Midbrain (tissue), 1 donor: Measurements from ENCODE around the gene FGG.

Experiments used
- DNase-seq: peaks from one replicate; lab custom pipeline; 2025; lab: John Stamatoyannopoulos, UW

Gene FGG

DNA sequence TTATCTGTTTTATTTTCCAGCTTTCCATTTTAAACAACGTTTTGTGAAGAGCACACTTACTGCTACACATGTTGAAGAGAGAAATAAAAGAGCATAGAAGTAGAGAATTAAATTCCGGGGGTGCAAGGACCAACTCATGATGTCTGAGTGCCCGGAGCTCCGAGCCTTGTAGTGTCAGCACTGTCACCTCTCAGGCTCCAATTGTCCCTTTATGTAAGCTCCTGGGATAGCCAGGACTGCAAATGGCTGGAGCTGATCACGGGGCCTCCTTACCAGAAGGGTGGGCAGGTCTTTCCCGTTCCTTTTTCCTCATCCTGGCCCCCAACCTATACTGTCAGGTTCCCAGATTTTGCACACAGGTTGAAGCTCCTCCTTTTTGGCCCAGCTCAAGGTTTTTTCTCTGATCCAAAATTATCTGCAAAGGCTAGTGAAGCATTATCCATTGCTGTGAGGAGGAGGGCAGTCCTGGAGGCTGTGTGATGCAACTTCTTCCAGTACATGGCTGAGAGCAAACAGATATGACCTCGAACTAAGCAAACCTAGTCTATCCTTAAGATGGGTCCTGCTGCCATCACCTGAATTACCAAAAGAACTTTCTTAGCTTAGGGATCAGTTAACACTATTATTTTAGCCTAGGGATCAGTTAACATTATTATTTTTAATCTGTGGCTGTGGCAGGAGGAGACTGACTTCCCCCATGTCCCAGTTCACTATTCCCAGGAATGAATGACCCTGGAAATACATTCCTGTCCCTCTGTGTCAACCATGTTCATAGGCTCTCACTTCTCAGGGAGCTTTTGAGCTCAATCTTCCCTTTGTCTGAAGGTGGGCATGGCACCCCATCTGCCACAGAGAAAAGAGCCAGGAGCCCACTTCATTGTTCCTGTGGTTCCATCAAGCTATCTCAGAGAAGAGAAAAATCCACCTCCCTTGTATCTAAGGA is at the start of gene FGG:
TSS of gene FGG (minus strand) at position 185 of the 943 bp plus-strand sequence. CDS start at position 138, 47 bp downstream.
- no peak for DNase-seq

DNA sequence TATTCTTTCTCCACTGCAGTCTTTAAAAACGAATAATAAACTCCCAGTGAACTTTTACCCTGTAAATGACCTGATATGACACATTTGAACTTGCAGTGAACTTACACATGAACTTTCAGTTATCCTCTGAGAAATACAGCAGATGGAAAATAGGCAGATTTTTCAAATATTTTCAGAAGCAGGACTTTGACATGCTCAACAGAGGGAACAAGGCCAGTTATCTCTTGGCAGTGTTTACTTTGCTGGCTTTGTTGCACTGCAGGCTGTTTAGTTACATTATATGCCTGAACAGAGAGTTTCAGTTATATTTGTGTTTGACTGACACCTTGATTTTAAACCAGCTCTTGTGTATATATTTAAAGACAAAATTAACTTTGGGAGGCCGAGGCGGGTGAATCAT is 47.6 kb upstream of the FGG start:
- DNase-seq = no peak

DNA sequence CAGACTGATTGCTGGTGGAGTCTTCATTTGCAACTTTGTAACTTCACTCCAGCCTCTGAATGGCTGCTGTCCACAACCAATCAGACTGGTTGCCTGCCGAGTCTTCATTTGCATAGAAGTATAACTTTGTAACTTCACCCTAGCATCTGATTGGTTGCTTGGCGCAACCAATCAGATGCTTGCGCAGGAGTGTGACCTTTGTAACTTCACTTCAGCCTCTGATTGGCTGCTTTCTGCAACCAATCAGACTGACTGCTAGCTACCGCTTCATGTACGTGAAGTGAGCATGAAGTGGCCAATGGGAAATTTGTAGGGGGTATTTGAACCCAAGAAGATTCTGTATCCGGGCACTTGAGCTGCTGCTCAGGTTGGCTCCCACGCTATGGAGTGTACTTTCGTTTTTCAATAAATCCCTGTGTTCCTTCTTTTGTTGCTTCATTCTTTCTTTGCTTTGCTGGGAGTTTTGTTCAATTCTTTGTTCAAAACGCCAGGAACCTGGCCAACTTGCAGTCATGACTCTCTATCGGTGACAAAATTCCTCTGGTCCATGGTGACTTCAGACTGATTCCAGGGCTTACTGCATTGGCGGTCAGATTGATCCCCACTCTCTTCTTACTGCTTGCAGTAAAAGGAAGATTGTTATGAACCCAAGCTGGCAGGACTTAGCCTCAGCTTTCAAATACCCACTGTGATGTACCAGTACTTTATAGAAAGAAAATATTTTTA is 46.4 kb upstream of the FGG start:
- DNase-seq = no peak

DNA sequence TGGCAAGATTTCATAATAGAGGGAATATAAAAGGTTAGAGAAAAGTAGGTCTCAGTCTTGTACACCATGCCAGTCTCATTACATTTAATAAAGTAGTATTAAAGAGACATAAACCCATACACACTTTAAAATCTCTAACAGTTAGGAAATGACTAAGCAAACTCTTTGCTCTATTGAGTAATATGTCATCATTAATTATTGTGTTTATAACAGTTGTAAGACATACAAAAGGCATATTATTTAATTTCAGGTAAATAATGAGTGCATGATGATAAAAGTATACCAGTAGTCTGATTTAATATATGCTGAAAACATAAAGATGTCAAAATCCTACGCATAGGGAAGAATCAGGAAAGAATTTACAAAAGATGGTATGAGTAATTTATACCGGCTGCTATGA is 31.0 kb upstream of the FGG start:
- no peak for DNase-seq

DNA sequence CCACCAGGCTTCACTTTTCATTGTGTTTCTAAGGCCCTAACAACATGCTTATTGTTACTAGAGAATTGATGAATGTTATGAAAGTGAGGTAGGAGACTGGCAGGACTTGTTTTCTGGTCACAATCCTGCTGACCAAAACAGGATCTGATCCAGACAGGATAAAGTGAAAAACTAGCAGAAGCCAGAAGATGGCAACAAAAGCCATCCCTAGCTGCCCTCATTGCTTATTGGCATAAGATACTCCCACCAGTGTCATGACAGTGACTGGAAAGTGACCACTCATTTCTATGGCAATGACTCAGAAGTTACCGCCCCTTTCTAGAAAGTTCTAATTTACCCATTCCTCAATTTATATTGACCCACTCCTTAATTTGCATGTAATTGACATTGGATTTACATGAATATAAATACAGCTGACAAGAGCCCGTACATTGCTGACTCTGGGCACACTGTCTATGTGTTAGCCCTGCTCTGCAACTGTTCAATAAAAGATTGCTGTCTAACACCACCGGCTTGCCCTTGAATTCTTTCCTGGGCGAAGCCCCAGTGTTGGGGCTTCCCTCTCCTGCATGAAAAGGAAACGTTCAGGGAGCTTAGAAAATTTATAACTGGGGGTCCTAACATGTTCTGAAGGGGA is 30.0 kb upstream of the FGG start:
- DNase-seq = no peak

DNA sequence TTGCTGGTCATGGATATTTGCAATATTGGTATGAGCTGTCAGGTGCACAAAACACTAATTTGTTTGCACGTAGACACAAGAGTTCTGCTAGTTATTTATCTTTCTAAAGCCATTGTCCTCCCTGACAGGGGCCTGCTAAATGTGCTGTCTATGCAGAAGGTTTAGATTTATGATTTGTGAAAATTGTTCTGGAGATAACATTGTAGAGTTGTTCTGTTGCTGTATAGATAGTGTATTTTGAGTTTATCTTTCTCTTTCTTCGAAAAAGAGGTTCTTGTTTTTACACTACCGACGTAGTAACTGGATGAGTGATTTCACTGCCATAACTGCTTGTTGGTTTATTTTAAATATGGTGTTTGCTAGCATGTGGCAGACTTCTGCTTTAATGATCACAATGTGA is 28.5 kb upstream of the FGG start:
- DNase-seq = no peak

DNA sequence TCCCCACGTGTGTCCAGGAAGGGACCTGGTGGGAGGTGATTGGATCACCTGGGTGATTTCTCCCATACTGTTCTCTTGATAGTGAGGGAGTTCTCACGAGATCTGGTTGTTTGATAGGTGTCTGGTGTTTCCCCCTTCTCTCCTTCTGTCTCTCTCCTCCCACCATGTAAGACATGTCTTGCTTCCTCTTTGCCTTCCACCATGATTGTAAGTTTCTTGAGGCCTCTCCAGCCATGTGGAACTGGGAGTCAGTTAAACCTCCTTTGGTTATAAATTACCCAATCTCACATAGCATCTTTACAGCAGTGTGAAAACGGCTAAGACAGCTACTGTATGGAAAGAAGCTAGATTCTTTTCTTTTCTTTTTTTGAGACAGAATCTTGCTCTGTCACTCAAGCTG is 21.6 kb upstream of the FGG start:
- no peak for DNase-seq

DNA sequence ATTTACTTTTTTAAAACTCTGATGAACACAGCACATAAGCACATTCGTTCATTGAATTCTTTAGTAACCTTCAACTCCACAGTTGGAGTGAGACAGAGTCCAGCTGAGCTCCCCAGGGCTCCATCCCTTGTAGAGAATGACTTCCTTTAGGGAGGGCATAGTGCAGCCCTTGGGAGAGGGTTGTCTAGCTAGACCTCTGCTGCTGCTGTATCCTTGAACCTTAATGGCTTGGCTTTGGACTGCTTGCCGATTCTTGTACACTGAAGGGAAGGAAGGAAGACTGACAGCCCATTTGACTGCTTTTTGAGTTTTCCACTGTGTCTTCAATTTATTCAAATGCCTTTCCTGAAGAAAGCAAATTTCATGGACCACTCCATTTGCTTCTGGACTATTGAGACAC is 19.4 kb upstream of the FGG start:
- DNase-seq = no peak

DNA sequence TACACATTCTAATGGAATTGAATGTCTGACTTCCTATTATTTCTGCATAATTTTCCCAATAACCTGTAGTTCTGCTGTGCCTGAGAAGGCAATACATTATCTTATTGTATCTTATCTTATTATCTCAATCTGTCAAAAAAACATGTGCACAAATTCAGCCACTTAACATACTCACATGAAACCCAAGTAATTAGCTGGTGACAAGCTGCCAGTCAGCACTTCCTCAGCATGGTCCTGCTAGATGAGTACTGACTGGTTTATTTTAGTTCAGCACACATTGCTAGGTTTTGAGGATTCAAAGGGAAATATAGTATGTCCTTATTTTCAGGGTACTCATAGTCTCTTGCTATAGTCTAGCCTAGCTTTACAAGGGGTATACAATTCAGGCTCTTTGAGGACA is 17.9 kb upstream of the FGG start:
- DNase-seq = no peak

DNA sequence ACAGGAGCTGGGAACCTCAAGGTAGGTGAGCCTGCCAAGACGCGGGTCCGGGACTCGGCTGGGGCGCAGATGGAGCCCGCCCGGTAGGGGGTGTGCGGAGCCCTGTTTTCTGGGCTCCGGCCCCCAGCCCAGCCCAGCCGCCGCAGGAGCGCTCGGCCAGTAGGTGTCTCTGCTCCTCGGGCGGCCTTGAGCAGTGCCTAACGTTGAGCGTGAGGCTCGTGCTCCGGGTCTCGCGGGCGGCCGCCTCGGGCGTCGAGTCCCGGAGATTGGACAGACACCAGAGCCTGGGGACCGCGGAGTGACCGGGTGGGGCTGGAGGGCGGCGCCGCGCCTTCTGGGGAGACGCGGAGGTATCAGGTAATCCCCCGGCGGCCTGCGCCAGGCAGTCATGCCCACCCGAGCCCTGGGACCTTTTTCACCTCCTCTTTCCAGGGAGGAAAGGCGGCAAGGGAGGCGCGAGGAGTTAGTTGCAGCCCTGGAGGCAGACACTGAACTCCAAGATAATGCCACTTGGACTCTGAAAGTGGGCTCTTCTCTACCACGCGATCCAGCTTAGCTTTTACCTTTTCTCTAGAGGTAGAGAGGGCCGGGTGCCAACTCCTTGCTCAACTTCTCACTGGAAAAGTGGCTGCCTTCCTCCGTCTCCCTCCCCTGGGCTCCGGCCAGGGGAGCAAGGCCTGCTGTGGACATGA is 14.5 kb upstream of the FGG start:
- DNase-seq = peak; percentile 53

DNA sequence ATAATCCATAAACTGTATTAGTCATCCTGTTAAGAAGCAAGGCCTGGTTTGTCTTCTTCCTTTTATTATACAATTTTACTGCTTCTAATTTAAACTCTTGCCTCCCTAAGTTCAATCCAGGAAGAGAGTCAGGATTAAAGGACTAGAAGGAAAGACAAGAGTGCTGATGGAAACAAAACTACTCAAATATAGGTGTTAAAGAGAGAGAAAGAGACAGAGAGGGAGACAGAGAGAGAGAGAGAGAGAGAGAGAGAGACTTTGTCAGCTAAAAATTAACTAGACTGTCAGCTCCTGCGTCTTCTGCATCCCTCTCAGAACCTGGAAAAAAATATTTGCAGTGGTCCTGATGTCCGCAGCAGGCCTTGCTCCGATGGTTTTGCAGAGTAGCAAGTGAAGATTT is 13.5 kb upstream of the FGG start:
- no peak for DNase-seq

DNA sequence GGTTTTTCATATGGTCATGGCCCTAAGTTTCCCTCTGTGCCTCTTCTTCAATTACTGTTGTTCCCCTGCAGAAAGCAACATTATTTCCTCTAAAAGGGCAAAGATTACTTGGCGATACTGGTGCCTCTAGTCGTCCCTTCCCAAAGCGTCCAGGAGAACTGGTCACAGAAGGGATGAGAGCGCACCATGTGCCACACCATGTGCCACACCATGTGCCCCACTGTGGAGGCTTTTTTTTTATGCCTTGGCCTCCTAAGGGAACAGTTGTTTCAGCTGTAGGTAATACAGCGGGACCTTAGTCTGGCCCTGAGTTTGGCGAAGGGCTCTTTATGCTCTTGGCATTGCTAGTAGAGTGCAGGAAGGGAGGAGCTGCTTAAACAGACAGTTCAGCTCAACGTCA is 11.5 kb upstream of the FGG start:
- no peak for DNase-seq

DNA sequence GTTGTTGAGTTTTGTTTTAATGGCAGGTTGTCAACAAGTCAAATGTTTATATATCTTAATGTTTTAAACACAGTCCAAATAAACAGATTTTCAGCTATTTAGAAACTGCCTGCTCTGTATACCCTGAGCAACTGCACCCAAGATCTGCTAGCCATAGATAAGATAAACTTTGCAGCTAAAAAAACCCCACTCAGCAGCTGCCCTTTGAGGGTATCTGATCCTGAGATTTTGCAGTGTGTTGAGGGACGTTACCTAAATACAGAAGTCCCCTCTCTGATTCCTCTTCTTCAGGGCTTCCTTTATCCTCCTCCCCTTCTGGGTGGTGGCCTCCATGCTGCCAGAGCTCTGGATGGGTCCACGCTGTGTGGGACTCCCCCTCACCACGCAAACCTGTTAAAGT is 11.0 kb upstream of the FGG start:
- DNase-seq = no peak

DNA sequence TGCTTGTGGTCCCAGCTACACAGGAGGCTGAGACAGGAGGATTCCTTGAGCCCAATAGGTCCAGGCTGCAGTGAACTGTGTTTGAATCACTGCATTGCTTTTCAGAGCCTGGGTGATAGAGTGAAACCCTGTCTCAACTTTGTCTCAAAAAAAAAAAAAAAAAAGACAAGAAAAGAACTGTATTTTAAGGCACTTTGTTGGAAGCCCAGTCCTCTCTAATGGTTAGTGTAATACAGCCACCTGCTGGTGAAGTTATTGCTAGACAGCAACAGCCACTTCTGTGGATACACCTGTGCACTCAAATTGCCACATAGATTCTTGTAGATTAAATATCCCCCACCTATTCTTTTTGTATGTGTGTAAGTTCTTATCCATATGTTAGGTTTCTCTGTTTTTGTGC is 10.1 kb upstream of the FGG start:
- DNase-seq = peak; percentile 59

DNA sequence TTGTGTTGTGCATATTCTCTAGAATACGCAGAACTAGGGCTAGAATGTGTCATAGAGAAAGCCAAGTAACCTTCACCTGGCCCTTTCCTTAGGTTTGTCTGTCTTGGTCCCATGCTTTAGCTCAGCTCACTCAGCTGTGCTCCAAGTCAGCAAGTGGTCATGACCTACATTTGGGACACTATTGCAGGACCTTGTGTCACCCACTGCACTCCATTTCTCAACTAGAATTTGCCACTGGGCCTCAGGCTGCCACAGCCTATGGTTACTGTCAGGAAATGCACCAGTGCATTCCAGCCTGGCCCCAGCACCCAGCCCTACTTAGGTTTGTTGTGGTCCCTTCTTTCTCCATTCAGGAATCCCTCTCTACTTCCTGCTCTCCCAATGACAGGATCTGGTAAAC is 7.7 kb upstream of the FGG start:
- DNase-seq = no peak

DNA sequence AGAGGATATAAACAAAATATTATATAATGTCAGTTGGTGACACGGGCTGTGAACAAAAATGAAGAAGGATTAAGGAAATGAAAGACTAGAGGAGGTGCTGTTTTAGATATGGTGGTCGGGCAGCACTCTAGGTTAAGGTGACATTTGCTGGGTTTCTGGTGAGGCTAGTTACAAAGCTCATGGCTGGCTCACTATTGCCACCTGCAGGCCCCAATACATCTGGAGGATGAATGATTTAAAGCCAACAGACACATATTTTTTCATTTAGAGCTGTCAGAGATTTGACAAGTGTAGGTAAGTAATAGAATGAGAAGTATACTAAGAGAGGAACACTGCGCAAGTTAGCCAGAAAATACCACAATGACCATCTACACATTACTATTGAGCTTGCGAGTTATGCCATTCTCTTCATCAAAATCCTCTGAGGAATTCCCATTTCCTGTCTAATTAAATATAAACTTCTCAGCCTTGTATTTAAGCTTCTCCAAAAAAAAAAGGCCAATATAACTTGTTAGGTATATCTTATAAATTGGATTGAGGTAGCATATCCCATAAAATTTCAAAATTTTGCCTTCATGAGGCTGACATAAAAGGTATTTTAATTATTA is 6.4 kb upstream of the FGG start:
- DNase-seq = peak; percentile 66

DNA sequence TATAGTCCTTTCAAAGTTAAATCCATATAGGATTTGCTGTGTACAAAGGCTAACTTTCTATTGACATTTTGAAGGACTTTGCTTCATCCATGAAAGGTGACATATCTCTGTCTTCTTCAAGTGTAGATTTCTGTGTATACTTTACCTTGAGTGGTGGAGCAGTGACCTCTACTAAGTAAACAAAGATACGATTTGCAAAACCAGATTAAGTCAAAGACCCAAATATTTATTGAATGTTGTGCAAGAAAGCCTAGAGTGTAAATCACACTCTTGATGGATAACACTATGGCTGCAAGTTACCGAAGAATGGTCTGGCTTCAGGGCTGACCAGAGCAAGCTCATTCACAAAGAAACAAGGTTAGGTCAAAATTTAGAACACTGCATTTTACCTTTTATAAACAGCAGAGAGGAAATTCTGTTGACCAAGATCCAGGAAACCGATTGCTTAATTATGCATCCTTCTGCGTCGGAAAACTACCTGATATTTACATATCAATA is 5.4 kb upstream of the FGG start:
- no peak for DNase-seq

DNA sequence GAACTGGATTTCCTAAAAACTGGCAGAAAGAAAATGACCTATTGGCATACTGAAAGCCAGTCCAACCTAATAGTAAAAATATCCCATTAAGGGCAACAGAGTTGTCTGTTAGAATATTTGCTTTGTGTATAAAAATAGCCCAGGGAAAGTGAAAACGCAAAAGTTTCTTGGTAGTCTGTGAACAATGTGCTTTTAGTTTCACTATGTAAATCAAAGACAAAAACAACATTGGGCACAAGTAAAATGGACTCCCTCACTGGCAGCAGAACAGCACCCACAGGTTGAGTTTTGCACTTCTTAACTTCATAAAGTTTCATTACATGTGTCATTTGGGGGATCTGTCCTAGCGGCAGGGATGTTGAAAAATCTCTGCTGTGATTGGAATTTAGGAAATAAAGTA is 4.3 kb upstream of the FGG start:
- no peak for DNase-seq

DNA sequence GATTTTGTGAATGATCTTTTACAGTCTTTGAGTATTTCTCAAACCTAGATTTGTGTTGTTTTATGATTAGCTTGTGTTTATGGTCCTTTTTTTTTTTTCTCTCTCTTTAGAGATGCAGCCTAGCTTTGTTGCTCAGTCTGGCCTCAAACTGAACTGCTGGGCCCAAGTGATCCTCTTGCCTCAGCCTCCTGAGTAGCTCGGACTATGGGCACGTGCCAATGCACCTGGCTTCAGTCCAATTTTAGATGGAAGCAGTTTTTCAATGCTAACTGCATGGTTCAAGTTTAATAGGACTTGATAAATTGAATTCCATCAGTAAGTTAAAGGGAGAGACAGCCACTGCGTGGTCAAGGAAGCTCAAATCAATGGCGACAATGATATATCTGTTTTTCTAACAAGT is 3.8 kb upstream of the FGG start:
- no peak for DNase-seq

DNA sequence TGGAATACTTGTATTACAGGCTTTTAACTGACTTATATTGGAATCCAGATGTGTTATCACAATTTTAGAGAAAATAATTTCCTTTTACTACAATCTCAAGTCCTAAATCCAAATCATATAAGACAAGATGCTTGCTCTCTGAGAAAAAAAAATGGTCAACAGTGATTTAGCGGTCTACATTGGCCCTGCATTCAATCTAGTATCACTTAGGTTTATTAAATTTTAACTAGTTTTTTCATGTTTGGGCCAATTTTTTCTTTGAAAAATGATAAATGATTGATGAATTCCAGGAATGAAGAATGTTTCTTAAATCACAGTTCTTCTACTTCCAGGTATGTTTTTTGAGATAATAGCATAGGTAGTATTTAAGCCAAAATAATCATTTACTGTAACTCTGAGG is 2.8 kb upstream of the FGG start:
- no peak for DNase-seq

DNA sequence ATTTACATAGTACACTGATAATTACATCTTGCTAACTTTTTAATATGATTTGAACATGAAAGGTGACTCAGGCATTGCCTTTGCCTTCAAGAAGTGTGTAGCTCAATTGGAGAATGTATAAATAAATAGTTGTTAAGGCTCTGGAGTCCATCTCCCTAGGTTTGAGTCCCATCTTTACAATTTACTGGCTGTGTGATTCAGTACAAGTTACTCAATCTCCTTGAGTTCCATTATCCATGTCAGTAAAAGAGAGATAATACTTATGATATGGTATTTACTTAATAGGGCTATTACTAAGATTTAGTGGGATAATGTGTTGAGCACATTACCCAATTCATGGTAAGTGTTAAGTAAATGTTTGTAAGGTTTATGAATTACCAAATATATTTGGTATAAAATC is 1.9 kb upstream of the FGG start:
- DNase-seq = no peak

DNA sequence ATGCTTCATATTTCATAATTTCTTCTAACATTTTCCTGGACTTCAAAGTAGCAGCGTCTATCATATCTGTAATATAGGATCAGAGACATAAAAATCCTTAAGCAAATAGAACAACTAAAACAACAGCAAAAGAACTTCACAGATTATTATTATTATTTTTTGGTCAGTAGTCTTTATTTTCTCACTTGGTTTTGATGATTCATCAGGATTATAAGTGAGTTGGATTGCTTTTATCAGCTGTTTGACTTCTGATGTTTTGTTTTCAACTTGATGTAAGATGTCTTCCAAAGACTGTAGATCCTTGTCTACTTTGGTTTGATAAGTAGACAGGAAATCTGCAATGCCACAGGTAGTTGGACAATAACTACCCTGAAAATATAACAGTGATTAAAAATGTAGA is 623 bp downstream of the FGG start:
- DNase-seq = no peak
